Endothelial cell of umbilical vein (primary cell): ENCODE data around the gene EPS15. TPM values are rescaled to one million over a fixed set of nuclear protein-coding genes. Genes with fewer than 3 reads are reported as not detected.

ENCODE experiments used
- BruUV-seq: library from RNA; stranded (reverse); fragments of 400-500 nt; replicated peaks from 2 replicates; lab custom pipeline; 2021; lab: Mats Ljungman, UMichigan
- CTCF ChIA-PET: fragments of 300-600, 350-600 bp; sonication (Branson Sonifier 250); formaldehyde crosslinking; loops from one replicate; lab custom pipeline; 2021; ENCODE audit warnings: antibody characterized with exemption, inconsistent platforms; lab: Charles Lee
- POLR2A ChIA-PET: fragments of 300-600, 350-600 bp; sonication (Branson Sonifier 250); formaldehyde crosslinking; loops from one replicate; lab custom pipeline; 2021; ENCODE audit warnings: antibody characterized with exemption, inconsistent platforms; lab: Charles Lee
- DNase-seq: peaks from one replicate; pipeline ENCODE4 v3.0.0-alpha.2; 2011; ENCODE audit warnings: low read depth, low spot score
- FAIRE-seq: peaks from 2 replicates; lab custom pipeline; 2011; peaks lifted over from hg19 to GRCh38; lab: Jason Lieb, UNC
- H2AFZ ChIP-seq: 2 replicates; pipeline ENCODE4 v1.6.0; 2012; ENCODE audit warnings: low read depth, low read length, control low read depth, inconsistent platforms
- H3K27ac ChIP-seq: 2 replicates; pipeline ENCODE4 v1.5.1; 2011; ENCODE audit warnings: low read depth, mild to moderate bottlenecking, control low read depth, low read length, moderate library complexity; ENCODE audit not compliant: insufficient read depth
- H3K27me3 ChIP-seq, 2 experiments: 2 replicates each; pipeline versions ENCODE4 v1.6.0 to v1.6.1; 2011; ENCODE audit warnings: low read length in 2 of 2, mixed read lengths in 1 of 2; ENCODE audit not compliant: control insufficient read depth in 2 of 2, insufficient read depth in 2 of 2
- H3K36me3 ChIP-seq, 2 experiments: 2 replicates in 1 of 2; 3 replicates in 1 of 2; pipeline ENCODE4 v1.5.1; 2011; ENCODE audit warnings: low read length in 2 of 2, mild to moderate bottlenecking in 1 of 2, moderate library complexity in 1 of 2; ENCODE audit not compliant: control insufficient read depth in 2 of 2, insufficient read depth in 2 of 2; ENCODE audit errors: extremely low read depth in 1 of 2
- H3K4me1 ChIP-seq: 3 replicates; pipeline ENCODE4 v1.5.1; 2011; ENCODE audit warnings: mild to moderate bottlenecking, low read length; ENCODE audit not compliant: control insufficient read depth, insufficient read depth; ENCODE audit errors: extremely low read depth
- H3K4me2 ChIP-seq: 2 replicates; pipeline ENCODE4 v1.6.1; 2011; ENCODE audit warnings: low read length, control low read depth, mixed read lengths; ENCODE audit not compliant: insufficient read depth
- H3K4me3 ChIP-seq, 3 experiments: fragments of 200-600 bp in 1 of 3; sonication (generic), shearing (Covaris generic) in 1 of 3; replicated peaks in 1 of 3; 2 replicates each; pipeline ENCODE4 v1.5.1; 2011 to 2016; ENCODE audit warnings: control low read depth in 3 of 3, low read length in 3 of 3, mild to moderate bottlenecking in 2 of 3, inconsistent platforms in 1 of 3, low read depth in 1 of 3, moderate library complexity in 1 of 3; ENCODE audit not compliant: insufficient read depth in 1 of 3
- H3K79me2 ChIP-seq: 2 replicates; pipeline ENCODE4 v1.6.0; 2012; ENCODE audit warnings: low read length, inconsistent platforms; ENCODE audit not compliant: control insufficient read depth, insufficient read depth
- H3K9ac ChIP-seq: replicated peaks from 2 replicates; pipeline ENCODE3; 2011; ENCODE audit warnings: low read length, control low read depth; ENCODE audit not compliant: insufficient read depth; ENCODE audit errors: extremely low read depth
- H3K9me1 ChIP-seq: replicated peaks from 3 replicates; pipeline ENCODE4 v1.6.0; 2011; ENCODE audit warnings: mild to moderate bottlenecking, low read length; ENCODE audit not compliant: control insufficient read depth, insufficient read depth; ENCODE audit errors: extremely low read depth
- H3K9me3 ChIP-seq: replicated peaks from 2 replicates; pipeline ENCODE4 v1.5.1; 2012; ENCODE audit warnings: low read length, inconsistent platforms; ENCODE audit not compliant: control insufficient read depth, insufficient read depth
- H4K20me1 ChIP-seq: replicated peaks from 2 replicates; pipeline ENCODE3; 2011; ENCODE audit warnings: mild to moderate bottlenecking, low read length; ENCODE audit not compliant: control insufficient read depth, insufficient read depth; ENCODE audit errors: extremely low read depth
- EZH2 ChIP-seq: IDR thresholded peaks from 2 replicates; pipeline ENCODE4 v1.6.1; 2012; ENCODE audit warnings: borderline replicate concordance, low read depth, mild to moderate bottlenecking, moderate library complexity, low read length, inconsistent platforms; ENCODE audit not compliant: severe bottlenecking
- FOS ChIP-seq: IDR thresholded peaks from 2 replicates; pipeline ENCODE4 v1.6.1; 2011; ENCODE audit warnings: mild to moderate bottlenecking, low read length, moderate library complexity, borderline replicate concordance; ENCODE audit not compliant: insufficient read depth
- GATA2 ChIP-seq: IDR thresholded peaks from 2 replicates; pipeline ENCODE4 v1.7.0; 2011; ENCODE audit warnings: low read depth, mild to moderate bottlenecking, moderate library complexity, mixed read lengths, low read length; ENCODE audit not compliant: insufficient read length, insufficient read depth
- JUN ChIP-seq: IDR thresholded peaks from 2 replicates; pipeline ENCODE4 v1.6.1; 2011; ENCODE audit warnings: borderline replicate concordance, low read depth; ENCODE audit not compliant: insufficient read length, insufficient read depth
- MYC ChIP-seq: IDR thresholded peaks from one replicate; pipeline ENCODE4 v1.6.1; 2011; ENCODE audit warnings: mild to moderate bottlenecking, low read depth, low read length
- POLR2A ChIP-seq: IDR thresholded peaks from 2 replicates; pipeline ENCODE4 v1.6.1; 2012; ENCODE audit warnings: low read depth, mild to moderate bottlenecking, control low read depth, low read length
- POLR2AphosphoS5 ChIP-seq: IDR thresholded peaks from 2 replicates; pipeline ENCODE4 v1.6.1; 2012; ENCODE audit warnings: low read depth, mild to moderate bottlenecking, control low read depth, low read length, moderate library complexity; ENCODE audit not compliant: insufficient read depth
- dilution Hi-C: fragments of 300-500 bp; cut with MboI; formaldehyde crosslinking; loops from one replicate; pipeline ENCODE4 v1.15.0; 2019; ENCODE audit warnings: low sequenced_read_pairs; ENCODE audit not compliant: extremely low pct_ligation_motif_present
- intact Hi-C: fragments of 100-400 bp; cut with micrococcal nuclease; formaldehyde crosslinking; loops from one replicate; pipeline ENCODE4 v1.10.0; 2022
- polyA plus RNA-seq, 4 experiments: library from polyadenylated mRNA; depleted of rRNA in 3 of 4; stranded (reverse) in 3 of 4; unstranded in 1 of 4; fragments of >200 nt; gene quantifications; 2 replicates each; pipeline versions ENCODE4 v1.2.1 to v1.2.3, GENCODE V29; 2011 to 2012; ENCODE audit warnings: missing spikeins in 1 of 4
- total RNA-seq: library from RNA; stranded (reverse); gene quantifications from 2 replicates; pipeline ENCODE4 v1.2.3, GENCODE V29; 2021
- TF ChIP-seq, protein P1 (sequence below): IDR thresholded peaks from 2 replicates; pipeline ENCODE4 v1.6.1; 2011; ENCODE audit not compliant: insufficient read depth, insufficient read length
- TF ChIP-seq, protein P2 (sequence below), 2 donors: IDR thresholded peaks; 1 replicate in 1 of 2; 2 replicates in 1 of 2; pipeline ENCODE4 v1.5.1; 2011; ENCODE audit warnings: low read length in 2 of 2, mild to moderate bottlenecking in 2 of 2, moderate library complexity in 2 of 2, control low read depth in 1 of 2, inconsistent platforms in 1 of 2, low read depth in 1 of 2; ENCODE audit not compliant: insufficient read depth in 1 of 2; ENCODE audit errors: extremely low read depth in 1 of 2

The EPS15 gene
- total and polyA plus RNA-seq, 2 donors (not counting 3 experiments of a cell fraction or from before 2014, with no cell fraction given), result 15.4 to 44.8 TPM

DNA sequence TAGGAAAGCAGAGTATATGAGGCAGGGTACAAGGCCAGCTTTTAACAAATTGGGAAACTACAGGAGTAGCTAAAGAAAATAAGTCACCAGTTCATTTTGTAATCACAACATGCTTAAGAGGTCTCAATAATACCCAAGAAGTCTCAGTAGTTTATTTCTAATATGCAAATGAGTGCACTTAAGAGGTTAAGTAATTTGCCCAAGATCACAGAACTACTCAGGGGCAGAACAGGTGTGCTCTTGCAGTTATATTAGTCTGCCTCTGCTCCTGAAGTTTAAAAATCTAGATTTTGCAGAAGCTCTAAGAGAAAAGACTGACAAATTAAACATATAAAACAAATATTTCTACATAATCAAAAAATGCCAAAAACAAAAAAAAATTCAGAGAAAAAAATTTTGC, 6.9 kb downstream of the EPS15 start:
- Histone ChIP-seq H3K27me3 (no peaks in the 10 kb centered on the region), H3K4me1 (peaks cover 13% of the 10 kb centered on the region), H3K36me3 (no peaks in the 10 kb centered on the region), H4K20me1 (peaks cover 19% of the 10 kb centered on the region), H3K4me3 (no peak overlapping the region), H3K9me3 (no peaks in the 10 kb centered on the region), H3K27ac (no peak overlapping the region), H3K9me1 (no peaks in the 10 kb centered on the region), H3K4me2 (no peak overlapping the region), H2AFZ (no peak overlapping the region), H3K79me2 (peaks cover 81% of the 10 kb centered on the region), H3K9ac (no peak overlapping the region)
- no TSS peak for BruUV-seq
- DNase-seq (no peak), FAIRE-seq (no peak)
- intact Hi-C loops (no loop called here), dilution Hi-C loops (no loop called here)
- TF ChIP-seq EZH2 (no peak), JUN (no peak), POLR2AphosphoS5 (no peak), MYC (no peak), FOS (no peak), GATA2 (no peak), POLR2A (no peak)
- TF ChIP-seq, protein P1, sequence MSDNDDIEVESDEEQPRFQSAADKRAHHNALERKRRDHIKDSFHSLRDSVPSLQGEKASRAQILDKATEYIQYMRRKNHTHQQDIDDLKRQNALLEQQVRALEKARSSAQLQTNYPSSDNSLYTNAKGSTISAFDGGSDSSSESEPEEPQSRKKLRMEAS, result no peak
- TF ChIP-seq, protein P2, sequence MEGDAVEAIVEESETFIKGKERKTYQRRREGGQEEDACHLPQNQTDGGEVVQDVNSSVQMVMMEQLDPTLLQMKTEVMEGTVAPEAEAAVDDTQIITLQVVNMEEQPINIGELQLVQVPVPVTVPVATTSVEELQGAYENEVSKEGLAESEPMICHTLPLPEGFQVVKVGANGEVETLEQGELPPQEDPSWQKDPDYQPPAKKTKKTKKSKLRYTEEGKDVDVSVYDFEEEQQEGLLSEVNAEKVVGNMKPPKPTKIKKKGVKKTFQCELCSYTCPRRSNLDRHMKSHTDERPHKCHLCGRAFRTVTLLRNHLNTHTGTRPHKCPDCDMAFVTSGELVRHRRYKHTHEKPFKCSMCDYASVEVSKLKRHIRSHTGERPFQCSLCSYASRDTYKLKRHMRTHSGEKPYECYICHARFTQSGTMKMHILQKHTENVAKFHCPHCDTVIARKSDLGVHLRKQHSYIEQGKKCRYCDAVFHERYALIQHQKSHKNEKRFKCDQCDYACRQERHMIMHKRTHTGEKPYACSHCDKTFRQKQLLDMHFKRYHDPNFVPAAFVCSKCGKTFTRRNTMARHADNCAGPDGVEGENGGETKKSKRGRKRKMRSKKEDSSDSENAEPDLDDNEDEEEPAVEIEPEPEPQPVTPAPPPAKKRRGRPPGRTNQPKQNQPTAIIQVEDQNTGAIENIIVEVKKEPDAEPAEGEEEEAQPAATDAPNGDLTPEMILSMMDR (IDR thresholded peaks at IDR 0.05; ENCODE audit: extremely low read depth in 1 of 2, insufficient read depth in 1 of 2, low read depth in 1 of 2, low read length in 2 of 2), result no peak
- CTCF ChIA-PET, result interaction anchor here (0.9 kb wide), 2 partner anchors 49 to 126 kb away, joined by 3 to 5 read pairs; no protein-coding TSS in a partner anchor
- POLR2A ChIA-PET, result no interaction called here
